Duodenal mucosa (tissue), 2 donors: ENCODE measurements around the gene NDUFA8.

Experiments
- H3K27ac ChIP-seq: one replicate; pipeline ENCODE4 v1.7.0; 2013; ENCODE audit warnings: low read depth, low read length
- H3K27me3 ChIP-seq, 2 donors: one replicate each; pipeline ENCODE4 v1.7.0; 2013; ENCODE audit warnings: low read length in 2 of 2, control low read depth in 1 of 2; ENCODE audit not compliant: insufficient read depth in 2 of 2, control insufficient read depth in 1 of 2
- H3K36me3 ChIP-seq, 2 donors: one replicate each; pipeline ENCODE4 v1.7.0; 2013; ENCODE audit warnings: low read length in 2 of 2, control low read depth in 1 of 2; ENCODE audit not compliant: insufficient read depth in 2 of 2, control insufficient read depth in 1 of 2
- H3K4me1 ChIP-seq, 2 donors: one replicate each; pipeline ENCODE4 v1.7.0; 2013; ENCODE audit warnings: low read length in 2 of 2, control low read depth in 1 of 2; ENCODE audit not compliant: insufficient read depth in 2 of 2, control insufficient read depth in 1 of 2
- H3K4me3 ChIP-seq, 2 donors: one replicate each; pipeline ENCODE4 v1.7.0; 2013; ENCODE audit warnings: low read length in 2 of 2, low read depth in 1 of 2
- H3K9ac ChIP-seq, 2 donors: one replicate each; pipeline ENCODE4 v1.7.0; 2013; ENCODE audit warnings: low read length in 2 of 2, low read depth in 1 of 2
- H3K9me3 ChIP-seq, 2 donors: one replicate each; pipeline ENCODE4 v1.7.0; 2013; ENCODE audit warnings: low read length in 2 of 2, control low read depth in 1 of 2; ENCODE audit not compliant: control insufficient read depth in 1 of 2

NDUFA8 gene

DNA sequence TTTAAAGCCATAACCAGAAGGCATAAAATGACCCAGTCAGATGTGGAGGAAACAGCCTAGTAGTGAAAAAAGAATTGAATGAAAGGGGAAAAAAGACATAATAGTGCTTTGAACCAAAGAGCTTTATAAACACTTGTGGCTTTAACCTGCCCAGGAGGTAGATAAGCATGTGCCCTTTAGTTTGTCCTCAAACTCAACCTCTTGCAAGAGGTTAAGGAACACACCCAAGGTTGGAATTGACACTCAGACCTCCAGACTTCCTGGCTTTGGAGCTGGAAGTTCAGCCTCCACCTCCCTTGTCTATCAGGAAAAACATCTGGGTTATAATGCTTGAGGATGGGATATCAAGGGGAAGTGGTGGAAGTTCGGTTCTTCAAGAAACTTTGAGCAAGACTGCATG lies 16.3 kb downstream of the NDUFA8 start:
- no peaks in the 10 kb centered on the region for H3K9me3 ChIP-seq
- H3K27me3 ChIP-seq = no peaks in the 10 kb centered on the region
- no peak overlapping the region for H3K27ac ChIP-seq
- H3K36me3 ChIP-seq = peaks cover 28 to 55% of the 10 kb centered on the region in 2 donors
- H3K4me1 ChIP-seq = no peaks in the 10 kb centered on the region
- no peak overlapping the region for H3K4me3 ChIP-seq
- H3K9ac ChIP-seq = no peak overlapping the region

DNA sequence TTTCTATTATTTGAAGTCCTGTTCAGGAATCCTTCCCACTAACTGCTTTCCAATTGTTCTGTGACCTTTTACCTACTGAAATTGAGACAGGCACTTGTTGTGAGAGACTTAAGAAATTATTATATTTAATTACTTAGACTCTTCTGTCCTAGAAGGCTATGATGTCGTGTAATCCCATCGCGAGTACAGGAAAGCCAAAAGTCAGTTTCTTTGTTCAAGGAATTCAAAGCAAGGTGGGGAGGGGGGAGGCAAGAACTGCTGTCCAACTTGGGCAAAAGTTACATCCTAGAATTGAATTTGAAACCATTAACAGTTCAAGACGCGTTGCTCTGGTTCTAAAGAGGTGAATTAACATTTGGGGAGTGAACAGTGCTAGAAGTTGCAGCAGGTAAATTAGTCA lies 17.9 kb downstream of the NDUFA8 start:
- no peaks in the 10 kb centered on the region for H3K9me3 ChIP-seq
- H3K36me3 ChIP-seq = peaks cover 20 to 44% of the 10 kb centered on the region in 2 donors
- H3K4me3 ChIP-seq = no peak overlapping the region
- H3K27ac ChIP-seq = no peak overlapping the region
- no peaks in the 10 kb centered on the region for H3K4me1 ChIP-seq
- H3K27me3 ChIP-seq = no peaks in the 10 kb centered on the region
- no peak overlapping the region for H3K9ac ChIP-seq

DNA sequence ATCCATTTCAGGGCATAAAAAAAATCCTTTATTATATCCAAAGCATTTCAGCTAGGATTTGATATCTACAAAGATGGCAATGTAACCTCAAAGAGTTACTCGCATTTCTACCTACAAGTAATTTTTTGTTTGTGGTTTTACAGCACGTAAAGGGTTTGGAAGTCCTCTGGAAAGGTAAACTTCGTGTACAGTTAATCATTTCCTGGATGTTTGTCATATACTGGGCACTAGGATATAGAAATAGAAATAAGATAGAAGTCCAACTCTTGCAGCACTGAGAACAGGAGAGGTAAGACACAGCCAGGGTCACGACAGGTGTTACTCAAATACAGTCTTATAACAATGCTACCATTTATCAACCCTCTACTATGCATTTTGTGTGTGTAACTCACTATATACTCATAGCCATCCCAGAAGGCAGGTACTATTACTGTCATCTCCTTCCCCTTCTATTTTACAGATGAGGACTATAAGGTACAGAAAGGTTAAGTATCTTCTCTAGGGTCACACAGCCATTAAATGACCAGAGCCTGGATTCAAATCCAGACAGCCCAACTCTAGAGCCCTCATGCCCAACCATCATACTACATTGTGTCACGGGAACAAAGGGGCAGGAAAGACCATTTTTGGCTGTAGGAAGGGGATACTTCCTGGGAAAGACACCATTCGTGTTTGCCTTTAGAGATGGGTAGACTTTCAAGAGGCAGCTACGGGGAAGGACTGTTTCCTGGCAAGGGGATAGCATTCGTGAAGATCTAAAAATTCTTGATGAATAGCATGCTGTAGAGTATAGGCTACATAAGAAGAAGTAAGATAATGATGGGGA lies 19.0 kb downstream of the NDUFA8 start:
- Histone ChIP-seq H3K9me3 (no peaks in the 10 kb centered on the region), H3K4me3 (no peak overlapping the region), H3K9ac (no peak overlapping the region), H3K4me1 (no peaks in the 10 kb centered on the region), H3K36me3 (peaks cover 17 to 36% of the 10 kb centered on the region in 2 donors), H3K27me3 (no peaks in the 10 kb centered on the region), H3K27ac (no peak overlapping the region)

DNA sequence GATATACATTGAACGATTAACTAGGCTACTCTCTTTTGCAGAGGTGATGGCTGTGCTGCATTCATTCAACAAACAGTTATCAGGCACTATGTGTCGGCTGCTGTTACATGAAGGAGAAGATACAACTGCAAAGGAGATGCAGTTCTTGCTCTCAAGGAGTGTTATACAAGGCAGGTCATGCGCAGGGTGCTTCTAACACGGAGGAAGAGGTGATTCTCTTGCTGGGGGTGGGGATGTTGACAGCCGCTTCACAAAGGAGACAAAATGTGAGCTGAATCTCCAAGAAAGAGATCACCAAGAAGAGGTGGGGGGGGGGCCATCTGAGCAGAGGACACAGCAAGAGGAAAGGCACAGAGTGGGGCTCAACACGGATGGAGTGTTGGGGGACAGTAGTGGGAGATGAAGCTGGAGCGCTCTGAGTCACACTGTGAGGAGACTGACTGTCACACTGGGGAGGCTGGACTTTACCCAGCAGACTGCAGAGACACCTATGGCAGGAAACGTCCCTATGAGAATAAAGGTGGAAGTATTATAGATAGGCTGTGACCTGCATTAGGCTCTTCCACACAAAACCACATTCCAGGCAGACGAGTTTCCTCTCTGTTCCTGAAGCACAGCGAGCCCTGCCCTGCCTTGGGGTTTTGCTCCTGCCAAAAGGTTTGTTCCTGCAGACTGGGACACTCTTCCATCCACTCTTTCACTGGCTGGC lies 20.9 kb downstream of the NDUFA8 start:
- Histone ChIP-seq H3K27me3 (no peaks in the 10 kb centered on the region), H3K4me3 (no peak overlapping the region), H3K4me1 (no peaks in the 10 kb centered on the region), H3K27ac (no peak overlapping the region), H3K9me3 (no peaks in the 10 kb centered on the region), H3K36me3 (peaks cover 0 to 18% of the 10 kb centered on the region in 2 donors), H3K9ac (no peak overlapping the region)

DNA sequence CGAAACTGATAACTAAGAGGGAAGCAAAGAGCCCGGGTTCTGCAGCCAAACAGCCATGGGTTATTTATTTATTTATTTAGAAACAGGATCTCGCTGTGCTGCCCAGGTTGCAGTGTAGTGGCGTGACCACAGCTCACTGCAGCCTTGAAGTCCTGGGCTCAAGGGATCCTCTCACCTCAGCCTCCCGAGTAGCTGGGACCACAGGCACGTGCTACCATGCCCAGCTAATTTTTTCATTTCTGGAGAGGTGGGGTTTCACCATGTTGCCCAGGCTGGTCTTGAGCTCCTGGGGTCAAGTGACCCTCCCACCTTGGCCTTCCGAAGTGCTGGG lies 24.1 kb downstream of the NDUFA8 start:
- H3K4me1 ChIP-seq = no peaks in the 10 kb centered on the region
- no peaks in the 10 kb centered on the region for H3K9me3 ChIP-seq
- no peak overlapping the region for H3K9ac ChIP-seq
- H3K4me3 ChIP-seq = no peak overlapping the region
- H3K27ac ChIP-seq = no peak overlapping the region
- H3K27me3 ChIP-seq = peaks cover 0 to 5% of the 10 kb centered on the region in 2 donors
- H3K36me3 ChIP-seq = no peaks in the 10 kb centered on the region

DNA sequence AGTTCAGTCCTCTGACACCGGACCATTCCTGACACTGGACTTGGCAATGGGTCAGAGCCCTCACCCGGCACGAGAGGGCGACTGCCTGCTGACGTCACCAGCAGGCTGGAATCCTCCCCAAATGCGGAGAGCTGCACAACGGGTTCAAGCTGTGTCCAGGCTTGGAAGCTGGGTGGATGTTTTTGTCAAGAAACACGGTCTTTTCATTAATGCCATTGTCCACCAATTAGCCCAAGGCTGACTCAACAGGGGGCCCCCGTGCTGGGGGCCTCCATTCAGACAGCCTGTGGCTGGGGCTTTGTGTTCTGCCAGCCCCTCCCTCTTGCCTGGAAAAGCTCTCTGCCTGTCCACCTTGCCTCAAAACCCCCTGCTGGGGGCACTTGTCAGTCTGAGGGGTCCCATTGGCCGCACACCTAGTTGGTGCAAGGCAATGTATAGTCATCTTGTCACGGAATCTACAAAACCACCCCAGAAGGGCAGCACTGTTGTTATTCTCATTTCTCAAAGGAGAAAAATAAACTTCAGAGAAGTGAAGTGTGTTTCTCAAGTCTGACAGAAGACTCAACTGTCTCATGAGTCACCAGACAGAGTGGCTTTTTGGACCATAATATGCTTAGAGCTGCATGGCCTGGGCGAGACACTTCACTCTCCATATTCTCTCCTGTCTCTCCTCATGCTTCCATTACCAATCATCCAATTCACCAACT lies 24.6 kb downstream of the NDUFA8 start:
- H3K27me3 ChIP-seq = peaks cover 0 to 5% of the 10 kb centered on the region in 2 donors
- H3K27ac ChIP-seq = no peak overlapping the region
- no peak overlapping the region for H3K9ac ChIP-seq
- no peaks in the 10 kb centered on the region for H3K9me3 ChIP-seq
- H3K4me3 ChIP-seq = no peak overlapping the region
- H3K36me3 ChIP-seq = no peaks in the 10 kb centered on the region
- no peaks in the 10 kb centered on the region for H3K4me1 ChIP-seq

DNA sequence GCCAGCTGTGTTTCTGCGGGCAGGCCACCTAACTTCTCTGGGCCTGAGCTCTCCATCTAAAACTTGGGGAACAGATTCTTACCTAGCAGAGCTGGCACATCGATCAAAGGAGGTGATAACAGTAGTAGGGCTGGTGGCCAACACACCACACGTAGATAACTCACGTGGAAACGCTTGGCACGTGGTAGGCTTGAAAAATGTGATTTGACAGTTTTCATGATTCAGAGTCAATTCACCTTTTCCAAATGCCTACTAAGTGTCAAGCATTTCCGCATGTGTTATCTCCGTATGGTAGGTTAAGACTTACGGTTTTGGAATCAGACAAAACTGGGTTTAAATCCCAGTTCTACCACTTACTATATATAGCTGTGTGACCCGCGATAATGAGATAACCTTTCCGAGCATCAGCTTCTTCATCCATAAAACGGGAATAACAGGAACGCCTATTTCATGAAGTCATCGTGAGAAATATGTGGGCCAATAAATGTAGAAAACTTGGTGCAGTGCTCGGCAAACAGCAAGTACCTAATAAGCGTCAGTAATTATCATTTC lies 25.5 kb downstream of the NDUFA8 start:
- Histone ChIP-seq H3K9ac (no peak overlapping the region), H3K9me3 (no peaks in the 10 kb centered on the region), H3K27ac (no peak overlapping the region), H3K27me3 (peaks cover 0 to 5% of the 10 kb centered on the region in 2 donors), H3K4me3 (no peak overlapping the region), H3K36me3 (no peaks in the 10 kb centered on the region), H3K4me1 (no peaks in the 10 kb centered on the region)

DNA sequence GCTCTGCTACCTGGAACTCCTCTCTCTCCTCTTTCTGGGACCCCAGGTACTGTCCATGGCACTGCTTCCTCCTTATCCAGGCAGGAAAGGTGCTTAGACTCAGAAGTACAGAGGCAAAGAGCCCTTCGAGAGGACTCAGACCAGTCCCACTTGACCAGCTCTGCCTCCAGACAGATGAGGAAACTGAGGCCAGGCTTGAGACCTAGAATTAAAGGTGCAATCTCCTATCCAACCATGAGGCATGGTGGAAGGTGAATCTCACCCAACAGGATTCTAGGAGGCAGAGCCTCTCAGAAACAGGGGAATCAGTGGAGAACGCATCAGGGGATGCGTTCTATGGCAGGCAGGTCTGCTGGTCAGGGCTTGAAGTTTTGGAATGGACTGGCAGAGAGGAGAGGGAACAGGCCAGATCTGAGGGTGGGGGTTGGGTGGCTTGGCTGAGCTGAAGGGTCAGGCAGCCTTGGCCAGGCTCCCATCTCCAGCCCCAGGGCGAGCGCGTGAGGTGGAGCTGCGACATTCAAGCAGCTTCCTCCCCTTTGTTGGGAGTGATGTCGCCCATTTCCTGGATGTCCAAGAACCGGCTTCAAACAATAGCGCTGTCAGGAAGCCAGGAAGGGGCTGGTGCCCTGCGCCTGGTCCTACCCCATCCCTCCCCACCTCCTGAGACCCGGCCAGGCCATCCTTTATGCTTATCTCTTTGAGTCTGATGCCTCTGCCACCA lies 26.2 kb downstream of the NDUFA8 start:
- Histone ChIP-seq H3K9ac (no peak overlapping the region), H3K27ac (no peak overlapping the region), H3K36me3 (no peaks in the 10 kb centered on the region), H3K9me3 (no peaks in the 10 kb centered on the region), H3K4me1 (no peaks in the 10 kb centered on the region), H3K27me3 (peaks cover 0 to 5% of the 10 kb centered on the region in 2 donors), H3K4me3 (no peak overlapping the region)

DNA sequence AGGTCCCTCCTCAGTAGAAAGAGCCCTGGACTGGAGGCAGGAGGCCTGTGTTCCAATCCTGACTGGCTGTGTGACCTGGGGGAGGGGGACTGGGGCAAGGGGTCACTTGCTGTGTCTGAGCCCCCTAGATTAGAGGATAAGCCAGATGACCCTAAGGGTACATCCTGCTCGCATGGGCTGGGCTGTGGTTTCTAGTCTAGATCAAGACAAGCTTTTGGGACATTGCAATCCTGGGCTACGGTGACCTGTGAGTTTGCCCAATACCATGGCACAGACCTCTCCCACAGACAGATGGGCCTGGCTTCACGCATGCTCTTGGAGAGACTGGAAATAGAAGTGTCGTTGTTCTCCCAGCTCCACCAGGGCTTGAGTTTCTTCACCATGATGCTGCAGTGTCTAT lies 27.0 kb downstream of the NDUFA8 start:
- no peaks in the 10 kb centered on the region for H3K36me3 ChIP-seq
- H3K27ac ChIP-seq = no peak overlapping the region

More for the DNA sequence above, 27.0 kb downstream of the NDUFA8 start:
- Histone ChIP-seq H3K4me1 (no peaks in the 10 kb centered on the region), H3K9ac (no peak overlapping the region), H3K9me3 (no peaks in the 10 kb centered on the region), H3K27me3 (peaks cover 1 to 5% of the 10 kb centered on the region in 2 donors), H3K4me3 (no peak overlapping the region)
